GM18499 (cell line): ENCODE results near the gene FKBP7.
"Not testable (repeated sequence)": the region's sequence is repeated elsewhere in the genome, so short reads cannot be mapped to it uniquely, and the experiment has no call there.

Experiments
- ATAC-seq: cut with Tn5 transposase; IDR thresholded peaks from one replicate; pipeline ENCODE4 v1.9.1; 2021; ENCODE audit warnings: moderate number of reproducible peaks; ENCODE audit not compliant: insufficient read depth, unreplicated experiment

Gene FKBP7

DNA sequence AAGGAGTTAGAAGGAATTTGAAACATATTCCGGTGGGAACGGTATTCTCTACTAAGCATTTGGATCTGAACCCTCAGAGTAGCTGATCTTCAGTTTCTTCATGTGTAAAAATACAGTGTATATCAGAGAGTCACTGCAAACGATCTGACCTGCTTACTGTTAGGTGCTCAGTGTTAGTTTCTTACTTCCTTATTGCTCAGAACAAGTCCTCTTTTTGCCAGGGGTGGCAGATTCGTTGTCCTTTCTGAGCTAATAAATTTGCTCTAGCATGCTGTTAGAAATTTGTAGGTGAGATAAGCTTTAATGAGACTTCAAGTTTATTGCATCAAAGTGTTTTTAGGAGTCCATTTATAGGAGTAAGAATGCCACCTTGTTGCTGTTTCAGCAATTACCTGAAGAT, 17.6 kb upstream of the FKBP7 start:
- no peak for ATAC-seq

DNA sequence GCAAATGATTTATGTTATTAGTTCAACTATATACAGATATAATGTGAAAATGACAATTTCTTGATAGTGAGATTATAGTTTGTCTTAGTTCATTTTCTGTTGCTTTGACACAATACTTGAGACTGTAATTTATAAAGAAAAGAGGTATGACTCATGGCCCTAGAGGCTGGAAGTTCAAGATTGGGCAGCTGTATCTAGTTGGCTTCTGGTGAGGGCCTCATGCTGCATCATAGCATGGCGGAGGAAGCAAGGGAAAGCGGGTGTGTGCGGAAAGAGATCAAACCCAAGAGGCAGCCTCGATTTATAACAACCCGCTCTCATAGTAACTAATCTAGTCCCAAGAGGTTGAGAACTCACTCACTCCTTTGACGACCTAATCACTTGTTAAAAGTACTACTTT, 13.2 kb upstream of the FKBP7 start:
- ATAC-seq: no peak

DNA sequence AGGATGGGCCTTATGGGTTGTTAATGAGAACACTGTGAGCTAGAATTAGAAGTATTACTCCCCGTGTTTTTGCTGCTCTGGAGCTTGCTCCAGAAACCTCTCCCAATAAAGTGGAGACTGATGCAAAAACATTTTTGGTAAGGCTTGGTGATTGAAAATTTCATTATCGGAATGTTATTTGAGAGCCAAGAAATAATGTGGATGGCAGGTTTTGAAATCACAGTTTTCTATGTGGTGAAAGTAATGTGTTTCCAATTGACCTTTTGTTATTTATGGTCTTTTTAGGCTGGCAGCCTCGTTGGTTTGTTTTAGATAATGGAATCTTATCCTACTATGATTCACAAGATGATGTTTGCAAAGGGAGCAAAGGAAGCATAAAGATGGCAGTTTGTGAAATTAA, 7.0 kb upstream of the FKBP7 start:
- ATAC-seq: no peak

DNA sequence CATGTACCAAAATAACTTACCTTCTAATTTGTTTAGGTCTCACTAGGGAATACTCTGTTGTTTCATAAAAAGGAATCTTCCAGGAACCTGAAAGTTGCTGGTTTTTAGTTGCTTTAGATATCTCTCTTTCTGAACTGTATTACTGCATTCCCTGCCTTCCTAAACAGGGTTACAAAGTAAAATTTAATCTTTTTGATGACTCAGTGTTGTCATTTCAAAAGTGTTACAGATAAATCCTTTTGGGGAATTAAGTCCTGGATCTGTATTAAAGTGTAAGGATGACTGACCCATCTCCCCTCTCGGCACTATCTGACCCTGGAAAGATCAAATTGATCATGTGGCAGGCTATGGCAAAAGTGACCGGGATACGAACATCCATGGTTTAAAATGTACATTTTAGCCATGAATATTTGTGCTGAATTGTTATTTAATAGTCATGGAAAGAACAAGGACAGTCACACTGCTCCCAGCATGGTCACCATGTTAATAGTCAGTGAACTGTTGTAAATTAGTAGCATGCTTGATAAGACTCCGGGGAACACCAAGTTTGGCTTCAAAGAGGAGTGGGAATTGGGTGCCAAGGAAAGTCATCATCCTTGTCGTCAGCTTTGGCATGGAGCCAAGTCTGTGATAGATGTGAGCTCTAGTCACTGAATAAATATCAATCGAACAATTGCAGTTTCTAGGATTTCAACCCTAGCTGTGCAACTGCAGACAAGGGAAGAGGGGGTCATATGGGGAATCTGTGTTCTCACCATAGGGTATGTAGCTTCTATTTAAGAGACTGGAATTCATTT, 6.0 kb upstream of the FKBP7 start:
- ATAC-seq: no peak

DNA sequence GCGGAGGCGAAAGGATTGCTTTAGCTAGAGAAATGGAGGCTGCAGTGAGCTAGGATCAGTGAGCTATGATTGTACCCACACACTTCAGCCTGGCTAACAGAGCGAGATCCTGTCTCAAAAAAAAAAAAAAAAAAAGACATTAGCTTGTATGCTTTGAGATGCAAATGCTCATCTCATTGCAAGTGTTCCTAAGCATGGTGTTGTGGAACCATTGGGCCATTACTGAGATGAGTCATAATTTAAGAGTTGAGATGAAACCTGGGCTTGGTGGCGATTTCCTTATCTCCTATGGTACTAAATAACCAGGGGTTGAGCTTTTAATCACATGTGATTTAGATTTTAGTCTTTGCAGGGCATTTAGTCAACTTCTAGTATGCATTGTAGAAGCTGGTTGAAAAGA, 4.0 kb upstream of the FKBP7 start:
- ATAC-seq: peak; percentile 36

DNA sequence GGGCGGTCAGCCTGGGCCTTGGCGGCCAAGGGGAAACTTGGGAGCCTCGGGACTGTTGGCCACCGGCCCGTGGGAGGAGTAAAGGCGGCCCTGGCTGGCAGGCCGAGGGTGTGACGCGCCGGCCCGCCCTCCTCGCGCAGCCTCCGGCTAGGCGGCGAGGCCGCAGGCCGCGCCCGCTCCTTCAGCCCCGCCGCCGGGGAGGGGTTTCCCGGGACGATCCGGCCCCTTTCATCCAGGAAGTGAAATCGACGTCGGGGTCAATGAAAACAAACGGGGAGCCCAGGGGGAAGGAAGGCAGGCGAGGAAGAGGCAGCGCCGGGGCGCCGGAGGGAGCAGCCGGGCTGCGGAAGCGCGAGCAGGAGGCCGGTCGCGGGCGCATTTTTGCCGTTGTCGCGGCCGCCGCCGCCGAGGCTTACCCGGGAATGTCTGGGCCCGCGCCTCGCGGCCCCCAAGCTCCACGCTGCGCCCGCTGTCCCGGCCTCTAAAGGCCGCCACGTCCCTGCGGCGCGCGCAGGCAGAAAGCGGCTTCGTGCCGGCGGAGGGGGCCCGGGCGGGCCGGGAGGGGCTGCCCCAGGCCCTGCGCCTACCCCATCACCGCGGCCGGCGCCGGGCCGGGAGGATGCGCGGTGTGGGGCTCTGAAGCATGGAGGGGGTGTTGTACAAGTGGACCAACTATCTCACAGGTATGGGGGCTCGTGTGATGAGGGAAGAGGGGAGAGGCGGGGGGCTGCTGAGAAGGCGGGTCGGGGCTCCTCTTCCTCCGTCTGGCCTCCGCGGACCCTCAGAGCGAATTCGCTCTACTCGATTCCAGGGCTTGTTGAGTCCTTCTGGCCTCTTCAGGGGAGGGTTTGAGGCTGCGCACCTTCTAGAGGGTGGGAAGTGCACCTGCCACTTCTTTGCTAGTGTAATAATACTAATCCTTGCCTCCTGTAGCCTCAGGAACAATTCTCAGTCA, 2.1 kb upstream of the FKBP7 start, which contains the start of gene PLEKHA3:
Gene PLEKHA3 (plus strand): TSS at position 231 of the 955 bp plus-strand sequence. CDS start 413 bp downstream, at position 644.
- ATAC-seq: peak; percentile 30

DNA sequence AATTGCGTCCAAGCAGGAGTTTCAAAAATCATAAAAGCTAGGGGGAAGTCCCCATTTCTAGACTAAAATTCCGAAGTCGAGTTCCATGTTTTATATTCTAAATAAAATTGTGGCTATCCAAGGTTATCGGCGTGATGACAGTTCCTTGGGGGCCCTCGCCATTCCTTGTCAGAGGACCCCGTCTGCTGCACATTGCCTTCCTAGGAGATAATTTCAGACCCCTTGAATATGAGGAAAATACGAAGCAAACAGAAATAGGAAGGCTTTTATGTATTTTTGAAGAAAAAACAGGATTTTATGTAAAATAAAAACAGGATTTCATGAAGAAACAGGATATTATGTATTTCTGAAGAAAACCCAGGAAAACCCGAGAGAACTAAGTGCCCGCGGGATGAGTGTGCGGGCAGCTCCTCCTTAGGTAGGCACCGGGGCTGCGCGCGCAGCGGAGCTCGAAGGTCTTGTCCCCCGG, 1.4 kb upstream of the FKBP7 start:
- no peak for ATAC-seq

DNA sequence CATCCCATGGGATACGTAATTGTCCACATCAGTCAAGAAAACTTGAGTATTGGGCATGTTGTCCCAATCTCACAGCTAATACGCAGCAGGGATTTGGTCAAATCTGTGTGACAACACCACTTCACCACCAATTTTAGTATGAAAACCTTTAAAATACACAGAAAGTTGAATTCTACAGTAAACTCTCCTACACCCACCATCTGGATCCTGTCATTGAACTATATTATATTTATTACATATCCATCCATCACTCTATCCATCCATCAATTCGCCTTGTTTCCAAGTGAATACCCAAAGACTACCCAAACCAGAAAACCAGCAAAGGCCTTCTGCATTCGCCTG, 846 bp upstream of the FKBP7 start:
- ATAC-seq: no peak

DNA sequence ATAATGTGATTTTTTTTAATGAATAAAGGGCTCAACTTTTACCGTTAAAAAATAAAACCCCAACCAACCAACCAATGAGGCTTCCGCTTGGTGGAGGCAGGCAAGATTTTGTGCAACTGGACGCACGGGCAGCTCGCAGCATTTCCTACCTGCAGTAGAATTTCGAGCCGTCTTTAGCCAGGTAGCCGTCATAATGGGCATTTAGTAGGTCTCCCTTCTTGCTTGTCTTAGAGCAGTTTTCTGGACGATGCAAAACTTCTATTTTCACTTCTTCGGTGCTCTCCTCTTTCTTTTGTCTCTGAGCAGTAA, 316 bp downstream of the FKBP7 start:
- no peak for ATAC-seq

DNA sequence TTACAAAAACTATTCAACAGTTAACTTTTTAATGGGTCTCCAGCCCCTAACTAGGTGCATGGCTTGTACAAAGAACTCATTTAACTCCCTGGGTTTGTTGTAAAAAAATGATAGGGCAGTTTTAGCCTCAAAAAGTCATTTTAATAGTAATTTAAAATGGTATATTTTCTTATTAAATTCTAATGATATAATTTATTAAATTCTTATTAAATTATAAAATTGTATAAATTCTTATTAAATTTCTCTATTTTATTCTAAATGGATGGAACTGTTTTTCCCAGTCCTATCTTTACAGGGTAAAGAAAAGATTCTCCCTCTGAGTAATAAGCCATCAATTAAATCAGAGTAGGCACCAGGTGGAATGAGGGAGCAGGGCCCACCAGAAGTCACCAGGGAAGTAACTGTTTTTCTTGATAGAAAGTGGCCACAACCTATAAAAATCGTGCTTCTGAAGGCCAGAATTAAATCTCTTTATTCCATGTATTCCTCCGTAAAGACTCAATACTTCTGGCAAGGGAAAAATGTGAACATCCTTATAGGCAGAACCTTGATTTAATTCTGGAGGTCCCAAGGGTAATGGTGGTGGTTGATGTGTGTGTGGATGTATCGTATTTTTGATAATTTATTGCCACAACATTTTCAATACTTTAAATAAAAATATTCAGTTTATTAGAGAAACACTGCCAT, 814 bp downstream of the FKBP7 start:
- no peak for ATAC-seq

DNA sequence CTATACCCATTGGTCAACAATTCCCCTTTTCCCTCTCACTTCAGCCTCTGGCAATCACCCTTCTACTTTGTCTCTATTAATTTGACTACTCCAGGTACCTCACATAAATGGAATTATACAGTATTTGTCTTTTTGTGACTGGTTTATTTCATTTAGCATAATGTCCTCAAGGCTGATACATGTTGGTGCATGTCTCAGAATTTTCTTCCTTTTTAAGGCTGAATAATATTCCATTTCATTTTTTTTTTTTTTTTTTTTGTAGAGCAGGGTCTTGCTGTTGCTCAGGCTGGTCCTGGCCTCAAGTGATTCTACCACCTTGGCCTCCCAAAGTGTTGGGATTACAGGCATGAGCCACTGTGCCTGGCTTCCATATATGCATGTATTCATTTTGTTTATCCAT, 1.9 kb downstream of the FKBP7 start:
- ATAC-seq: no peak

DNA sequence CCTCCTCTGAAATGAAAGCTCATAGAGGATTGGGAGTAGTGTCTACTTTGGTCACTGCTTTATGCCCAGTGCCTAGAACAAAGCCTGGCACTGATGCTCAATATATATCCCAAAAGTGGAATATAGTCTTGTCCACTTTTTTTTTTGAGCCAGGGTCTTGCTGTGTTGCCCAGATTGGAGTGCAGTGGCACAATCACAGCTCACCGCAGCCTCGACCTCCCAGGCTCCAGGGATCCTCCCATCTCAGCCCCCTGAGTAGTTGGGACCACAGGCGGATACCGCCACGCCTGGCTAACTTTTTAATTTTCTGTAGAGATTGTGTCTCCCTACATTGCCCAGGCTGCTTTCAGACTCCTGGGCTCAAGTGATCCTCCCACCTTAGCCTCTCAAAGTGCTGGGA, 3.8 kb downstream of the FKBP7 start:
- no peak for ATAC-seq

DNA sequence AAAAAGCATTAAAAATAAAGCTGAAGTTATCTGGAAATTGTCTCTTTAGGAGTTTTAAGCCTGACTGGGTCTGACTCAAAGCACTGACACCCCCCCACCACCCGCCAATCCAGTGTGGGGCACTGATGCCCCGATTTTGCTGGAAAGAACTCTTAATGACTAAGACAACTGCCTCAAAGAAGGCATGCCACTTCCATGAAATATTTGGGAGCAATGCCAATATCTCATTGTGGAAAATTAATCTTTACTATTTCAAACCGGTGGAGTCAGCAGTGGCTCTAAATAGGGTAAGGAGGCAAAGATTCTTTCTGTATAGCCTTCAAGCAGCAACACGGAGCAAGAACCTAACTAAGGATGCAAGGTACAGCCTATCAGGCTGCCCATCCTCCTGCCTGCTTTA, 4.5 kb downstream of the FKBP7 start:
- no peak for ATAC-seq

DNA sequence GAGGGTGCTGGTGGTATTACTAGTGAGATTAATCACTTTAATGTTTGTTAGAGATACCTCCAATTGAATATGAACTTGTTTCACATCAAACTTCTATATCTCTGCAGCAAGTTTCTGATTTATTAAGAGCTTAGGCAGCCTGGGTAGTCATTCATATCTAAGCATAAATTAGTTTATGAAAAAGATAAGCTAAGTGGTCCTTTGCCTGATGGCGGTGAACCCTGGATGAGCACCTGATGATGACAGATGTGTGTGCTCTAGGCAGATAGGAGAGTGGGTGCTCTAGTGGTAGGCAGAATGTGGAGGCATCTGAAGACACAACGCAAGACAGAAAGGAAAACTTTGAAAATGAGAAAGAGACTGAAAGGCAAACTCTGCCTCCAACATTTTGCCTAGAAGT, 5.0 kb downstream of the FKBP7 start:
- ATAC-seq: no peak

DNA sequence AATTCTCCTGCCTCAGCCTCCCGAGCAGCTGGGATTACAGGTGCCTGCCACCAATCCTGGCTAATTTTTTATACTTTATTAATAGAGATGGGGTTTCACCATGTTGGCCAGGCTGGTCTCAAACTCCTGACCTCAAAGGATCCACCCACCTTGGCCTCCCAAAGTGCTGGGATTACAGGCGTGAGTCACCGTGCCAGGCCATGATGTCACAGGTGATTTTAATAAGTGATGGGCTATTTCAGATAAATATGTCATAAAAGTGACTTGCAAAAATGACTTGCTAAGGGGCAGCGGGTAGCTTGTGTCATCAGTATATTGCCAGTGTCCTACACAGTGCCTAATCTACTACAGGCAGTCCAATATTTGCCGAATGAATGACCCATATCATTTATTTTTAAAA, 7.1 kb downstream of the FKBP7 start:
- ATAC-seq: not testable (repeated sequence)

DNA sequence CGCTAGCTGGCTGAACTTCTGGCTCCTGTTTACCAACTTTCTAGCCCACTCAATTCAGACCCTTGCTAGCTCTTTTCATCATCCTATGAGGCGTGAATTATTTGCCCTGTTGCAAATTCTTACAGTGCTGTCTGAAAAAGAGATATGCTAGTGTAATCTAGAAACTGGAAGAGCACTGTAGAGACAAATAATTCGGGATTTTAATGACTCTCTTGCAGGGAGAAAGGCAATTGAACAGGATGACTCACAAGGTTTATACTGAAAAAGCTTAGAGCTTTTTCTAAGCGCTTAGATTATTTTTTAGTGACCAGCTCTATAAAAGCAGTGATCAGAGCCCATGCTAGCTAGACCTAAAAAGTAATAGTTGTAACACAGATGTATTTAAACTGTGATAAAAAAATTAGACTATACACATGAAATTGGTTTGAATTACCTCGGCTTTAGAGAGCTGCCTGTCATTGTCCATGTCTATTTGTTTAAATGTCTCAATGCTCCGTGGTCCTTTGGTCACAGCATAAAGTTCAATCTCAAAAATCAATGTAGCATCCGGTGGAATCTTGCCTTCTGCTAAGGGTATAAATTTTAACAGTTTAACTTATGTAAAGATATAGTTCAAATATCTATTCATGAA, 9.1 kb downstream of the FKBP7 start:
- ATAC-seq: no peak

DNA sequence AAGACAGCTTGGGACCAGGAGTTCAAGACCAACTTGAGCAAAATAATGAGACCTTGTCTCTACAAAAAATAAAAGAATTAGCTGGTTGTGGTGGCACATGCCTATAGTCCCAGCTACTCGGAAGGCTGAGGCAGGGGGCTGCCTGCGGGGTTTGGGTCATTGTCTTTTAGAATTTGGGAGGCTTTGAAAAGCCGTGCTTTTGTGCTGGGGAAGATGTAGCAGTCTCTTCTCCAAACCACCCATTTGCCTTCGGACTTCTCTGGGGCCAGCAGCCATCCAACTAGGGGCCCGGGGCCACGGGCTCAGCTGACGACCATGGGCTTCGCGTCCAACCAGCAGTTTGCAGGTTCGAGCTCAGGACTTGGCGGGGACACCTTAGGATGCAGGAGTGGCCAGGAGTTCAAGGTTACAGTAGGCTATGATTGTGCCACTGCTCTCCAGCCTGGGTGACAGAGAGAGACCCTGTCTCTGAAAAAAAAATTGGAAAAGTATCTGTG, 21.0 kb downstream of the FKBP7 start:
- ATAC-seq: no peak

DNA sequence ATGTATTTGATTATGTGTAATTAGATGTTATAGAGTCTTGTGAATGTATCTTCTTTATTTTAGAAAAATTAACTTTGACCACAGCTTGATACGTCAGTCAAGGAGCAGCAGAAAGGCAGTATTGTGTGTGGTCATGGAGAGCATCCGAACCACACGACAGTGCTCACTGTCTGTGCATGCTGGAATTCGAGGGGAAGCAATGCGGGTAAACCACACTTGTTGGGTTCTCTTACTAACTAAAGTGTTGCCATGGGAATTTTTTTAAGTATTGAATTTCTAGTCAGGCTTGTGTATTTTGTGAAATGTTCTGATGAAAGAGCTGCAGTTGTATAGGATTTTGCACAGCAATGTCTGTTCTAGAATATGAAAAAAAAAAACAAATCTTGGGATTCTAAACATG, 22.5 kb downstream of the FKBP7 start:
- no peak for ATAC-seq

DNA sequence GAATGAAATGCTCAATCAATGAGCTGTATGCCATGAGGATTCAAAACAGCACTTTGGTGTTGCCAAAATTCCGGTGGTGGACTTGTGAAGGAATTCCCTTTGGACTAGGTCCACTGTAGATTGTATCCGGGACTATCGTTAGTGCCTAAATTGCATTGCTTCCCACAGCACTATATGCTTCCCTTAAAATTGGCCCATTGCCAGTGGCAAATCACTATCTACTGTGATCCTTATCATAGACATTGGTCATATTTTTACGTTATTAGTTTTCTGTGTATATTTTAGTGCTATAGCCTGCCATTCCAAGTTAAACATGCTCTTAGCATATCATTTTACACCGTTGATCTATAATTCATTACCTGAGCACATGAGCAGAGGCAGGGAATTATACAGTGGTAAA, 25.5 kb downstream of the FKBP7 start:
- no peak for ATAC-seq

DNA sequence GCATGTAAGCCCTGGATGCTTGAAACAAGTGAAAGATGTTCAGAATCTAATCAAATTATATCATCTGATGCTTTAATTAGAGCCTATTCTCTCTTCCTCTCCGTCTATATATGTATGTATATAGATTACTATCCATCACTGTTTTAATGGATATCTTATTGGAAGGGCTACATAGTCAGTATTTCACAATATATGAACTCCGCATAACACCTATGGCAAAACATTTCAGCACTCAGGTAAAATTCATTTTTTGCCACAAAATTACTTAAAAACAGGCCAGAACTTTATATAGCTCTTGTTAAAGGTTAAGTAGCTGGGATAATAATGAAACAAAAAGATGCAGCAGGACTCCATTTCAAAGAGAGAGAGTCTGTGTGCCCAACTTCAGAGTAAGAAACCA, 26.1 kb downstream of the FKBP7 start:
- ATAC-seq: no peak
